NT2/D1 (cell line): ENCODE results near the gene MED25.

Source experiments
- YY1 ChIP-seq: IDR thresholded peaks from 2 replicates; pipeline ENCODE4 v1.6.1; 2011; ENCODE audit not compliant: insufficient read length, insufficient read depth
- ZNF274 ChIP-seq: IDR thresholded peaks from 2 replicates; pipeline ENCODE4 v1.6.1; 2011; ENCODE audit warnings: mild to moderate bottlenecking, low read depth, low read length

DNA sequence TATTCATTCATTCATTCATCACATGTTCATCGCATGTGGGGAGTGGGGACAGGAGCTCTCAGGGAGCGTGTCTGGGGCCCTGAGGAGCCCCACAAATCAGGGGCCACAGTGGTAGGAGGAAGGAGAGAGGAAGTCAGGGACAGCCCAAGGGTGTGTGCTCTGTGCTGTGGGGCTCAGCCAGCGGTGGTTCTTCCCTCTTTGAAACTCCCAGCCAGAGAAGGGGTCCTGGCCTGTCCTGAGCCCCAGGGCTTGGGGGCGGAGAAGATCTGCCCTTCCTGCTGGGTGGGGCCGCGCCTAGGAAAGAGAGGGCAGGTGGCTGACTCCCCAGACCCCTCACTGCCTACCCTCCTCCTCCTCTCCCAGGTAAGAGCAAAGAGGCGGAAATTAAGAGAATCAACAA lies 36.7 kb upstream of the MED25 start:
- TF ChIP-seq YY1 (no peak), ZNF274 (no peak)
